Muscle of arm (tissue), 12 donors: ENCODE measurements around the gene COA1. TPM values are rescaled to one million over a fixed set of nuclear protein-coding genes. Genes with fewer than 3 reads are reported as not detected.

ENCODE experiments used
- DNase-seq: peaks from one replicate; pipeline ENCODE4 v3.0.0-alpha.2; 2013
- polyA plus RNA-seq, 12 donors: library from polyadenylated mRNA; unstranded; fragments of 120-200 nt; gene quantifications; one replicate each; pipeline ENCODE4 v1.2.1, GENCODE V29; 2013; ENCODE audit not compliant: insufficient read length in 12 of 12

The COA1 gene
- polyA plus RNA-seq, 12 donors, result 22.0 to 53.2 (median 39.3) TPM; not detected in 1

- no peak for DNase-seq
These were observed 70.4 kb downstream of the COA1 start for GRCh38 chr7:43658718-43659548.

GRCh38 chr7:43656997-43657396 lies 72.3 kb downstream of the COA1 start:
- no peak for DNase-seq

GRCh38 chr7:43655584-43655983 lies 73.7 kb downstream of the COA1 start:
- no peak for DNase-seq

- no peak for DNase-seq
These were observed 75.3 kb downstream of the COA1 start for GRCh38 chr7:43653891-43654504.

- no peak for DNase-seq
These were observed 75.9 kb downstream of the COA1 start for GRCh38 chr7:43653466-43653865.

GRCh38 chr7:43652364-43652763 lies 77.0 kb downstream of the COA1 start:
- no peak for DNase-seq

- DNase-seq, result no peak
These were observed 78.8 kb downstream of the COA1 start for GRCh38 chr7:43650457-43651052.

GRCh38 chr7:43649755-43650274 lies 79.5 kb downstream of the COA1 start:
- DNase-seq, result no peak

GRCh38 chr7:43648473-43649406 lies 80.6 kb downstream of the COA1 start:
- no peak for DNase-seq

GRCh38 chr7:43647673-43648472 lies 81.5 kb downstream of the COA1 start:
- peak; percentile 41 for DNase-seq

GRCh38 chr7:43647339-43647672 lies 82.0 kb downstream of the COA1 start:
- DNase-seq, result no peak

- DNase-seq, result no peak
These were observed 82.6 kb downstream of the COA1 start for GRCh38 chr7:43646603-43647338.

GRCh38 chr7:43645699-43646226 lies 83.6 kb downstream of the COA1 start:
- no peak for DNase-seq

- DNase-seq, result no peak
These were observed 85.5 kb downstream of the COA1 start for GRCh38 chr7:43643846-43644245.

- no peak for DNase-seq
These were observed 86.3 kb downstream of the COA1 start for GRCh38 chr7:43642897-43643630.

- DNase-seq, result no peak
These were observed 88.6 kb downstream of the COA1 start for GRCh38 chr7:43640679-43641078.

- DNase-seq, result peak; percentile 35
These were observed 89.3 kb downstream of the COA1 start for GRCh38 chr7:43639858-43640491.

- DNase-seq, result no peak
These were observed 92.1 kb downstream of the COA1 start for GRCh38 chr7:43637114-43637806.
